Right lobe of liver (tissue), 6 donors: Measurements from ENCODE around the gene GRIA2. TPM values are rescaled to one million over a fixed set of nuclear protein-coding genes. Genes with fewer than 3 reads are reported as not detected.

Experiments
- ATAC-seq, 4 donors: fragments of 200-7000 bp; cut with Tn5 transposase; one replicate each; pipeline ENCODE4 v1.9.1; 2020; ENCODE audit warnings: mild to moderate bottlenecking in 4 of 4, moderate library complexity in 4 of 4
- DNase-seq, 3 donors: peaks; one replicate each; pipeline ENCODE4 v3.0.0-alpha.2; 2020
- H3K27ac ChIP-seq, 3 donors: fragments of 200-600 bp; one replicate each; pipeline ENCODE4 v1.8.0; 2022
- H3K27me3 ChIP-seq, 2 donors: fragments of 200-600 bp; one replicate each; pipeline ENCODE4 v1.8.0; 2022
- H3K36me3 ChIP-seq, 4 donors: fragments of 200-600 bp; sonication (generic) in 1 of 4; one replicate each; pipeline versions ENCODE4 v1.5.1 to v1.8.0; 2017 to 2022; ENCODE audit warnings: control low read depth in 1 of 4
- H3K4me1 ChIP-seq, 4 donors: fragments of 200-600 bp; sonication (generic) in 1 of 4; one replicate each; pipeline versions ENCODE4 v1.5.1 to v1.8.0; 2017 to 2022; ENCODE audit warnings: control low read depth in 1 of 4
- H3K4me3 ChIP-seq, 3 donors: fragments of 200-600 bp; one replicate each; pipeline ENCODE4 v1.8.0; 2022
- H3K9me3 ChIP-seq, 4 donors: fragments of 200-600 bp; sonication (generic) in 1 of 4; one replicate each; pipeline versions ENCODE4 v1.5.1 to v1.8.0; 2017 to 2022; ENCODE audit warnings: control low read depth in 1 of 4
- POLR2A ChIP-seq: fragments of 450-650 bp; IDR thresholded peaks from one replicate; pipeline ENCODE4 v1.6.1; 2017; ENCODE audit warnings: antibody characterized with exemption, mild to moderate bottlenecking
- WGBS: methylation state at CpG from one replicate; pipeline ENCODE4 v1.1.6; 2018; ENCODE audit warnings: low coverage, low lambda C conversion rate; ENCODE audit not compliant: insufficient coverage; ENCODE audit errors: missing lambda C conversion rate; 5-methylcytosine and 5-hydroxymethylcytosine counted together
- intact Hi-C, 2 donors: fragments of 100-400 bp; cut with DNase I; formaldehyde crosslinking; loops; one replicate each; pipeline versions ENCODE4 v1.11.2 to v1.14.1; 2022
- total RNA-seq, 6 experiments: library from RNA; depleted of rRNA in 2 of 6; stranded (reverse); fragments of >200 nt in 2 of 6; fragmentation: NEBNext Ultra II Directional in 3 of 6; extraction: Animal tissue kit (Norgen Biotek cat#: 25700) in 3 of 6; gene quantifications; one replicate each; pipeline versions ENCODE4 v1.1.0 to v1.2.4, GENCODE V29; 2016 to 2023
- TF ChIP-seq, protein P1 (sequence below), 4 donors: fragments of 200-600 bp in 3 of 4; fragments of 450-650 bp in 1 of 4; IDR thresholded peaks; one replicate each; pipeline versions ENCODE4 v1.5.1 to v1.8.0; 2016 to 2022; ENCODE audit warnings: antibody characterized with exemption in 4 of 4, mild to moderate bottlenecking in 2 of 4
- donor health status: DM: no; HTN: yes; CAD: no.
- donor health status: DM: no; HTN: no; CAD: no.
- donor health status: DM: no; HTN: no; CAD: no.
- donor health status: DM: no; HTN: yes; CAD: no.
- donor health status: DM: no; HTN: yes; CAD: no.

Gene GRIA2
- total RNA-seq, 6 experiments from 2014 or later: not detected

DNA sequence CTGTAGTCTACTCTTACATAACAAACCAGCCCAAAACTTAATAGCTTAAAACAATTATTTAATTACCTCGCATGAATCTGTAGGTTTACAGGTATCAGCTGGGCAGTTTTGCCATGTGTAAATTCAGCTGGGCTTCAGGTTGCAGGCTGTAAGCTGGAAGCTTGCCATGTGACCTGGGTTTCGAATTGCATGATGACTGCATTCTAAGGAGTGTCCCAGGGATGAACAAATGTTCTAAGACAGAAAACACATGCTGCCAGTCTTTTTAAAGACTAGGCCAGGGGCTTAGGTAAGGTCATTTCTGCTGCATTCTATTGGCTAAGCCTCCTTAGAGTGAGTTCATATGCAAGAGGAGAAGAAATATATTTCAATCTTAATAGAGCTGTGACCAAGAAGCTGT lies 44.8 kb downstream of the GRIA2 start:
- TF ChIP-seq, protein P1, sequence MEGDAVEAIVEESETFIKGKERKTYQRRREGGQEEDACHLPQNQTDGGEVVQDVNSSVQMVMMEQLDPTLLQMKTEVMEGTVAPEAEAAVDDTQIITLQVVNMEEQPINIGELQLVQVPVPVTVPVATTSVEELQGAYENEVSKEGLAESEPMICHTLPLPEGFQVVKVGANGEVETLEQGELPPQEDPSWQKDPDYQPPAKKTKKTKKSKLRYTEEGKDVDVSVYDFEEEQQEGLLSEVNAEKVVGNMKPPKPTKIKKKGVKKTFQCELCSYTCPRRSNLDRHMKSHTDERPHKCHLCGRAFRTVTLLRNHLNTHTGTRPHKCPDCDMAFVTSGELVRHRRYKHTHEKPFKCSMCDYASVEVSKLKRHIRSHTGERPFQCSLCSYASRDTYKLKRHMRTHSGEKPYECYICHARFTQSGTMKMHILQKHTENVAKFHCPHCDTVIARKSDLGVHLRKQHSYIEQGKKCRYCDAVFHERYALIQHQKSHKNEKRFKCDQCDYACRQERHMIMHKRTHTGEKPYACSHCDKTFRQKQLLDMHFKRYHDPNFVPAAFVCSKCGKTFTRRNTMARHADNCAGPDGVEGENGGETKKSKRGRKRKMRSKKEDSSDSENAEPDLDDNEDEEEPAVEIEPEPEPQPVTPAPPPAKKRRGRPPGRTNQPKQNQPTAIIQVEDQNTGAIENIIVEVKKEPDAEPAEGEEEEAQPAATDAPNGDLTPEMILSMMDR (IDR thresholded peaks at IDR 0.05): no peak
- TF ChIP-seq POLR2A: no peak
- intact Hi-C loops: no loop called here
- H3K4me3 ChIP-seq: no peak overlapping the region
- ATAC-seq: no peak
- no peaks in the 10 kb centered on the region for H3K9me3 ChIP-seq
- no peaks in the 10 kb centered on the region for H3K4me1 ChIP-seq
- 30% methylated on average over 2 of the region's 2 CpGs for WGBS
- no peaks in the 10 kb centered on the region for H3K27me3 ChIP-seq
- no peak overlapping the region for H3K27ac ChIP-seq
- H3K36me3 ChIP-seq: no peaks in the 10 kb centered on the region
- no peak for DNase-seq

DNA sequence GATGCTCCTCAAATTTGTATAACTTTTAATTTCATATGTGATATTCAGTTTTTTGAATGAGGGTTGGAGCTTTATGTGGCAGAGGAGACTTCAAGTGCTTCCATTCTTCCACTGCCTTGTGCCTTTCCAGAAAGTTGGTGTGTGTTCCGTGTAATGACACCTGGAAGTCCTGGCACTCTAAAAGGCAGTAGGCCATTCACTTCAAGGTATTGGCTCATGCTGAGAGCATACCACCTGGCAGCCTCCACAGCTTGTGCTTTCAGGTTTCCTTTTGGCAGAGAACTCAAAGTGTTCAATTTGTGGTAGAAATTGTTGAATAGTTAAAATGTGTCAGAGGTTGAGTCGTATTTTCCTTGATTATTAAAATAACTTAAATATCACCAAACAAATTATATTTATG lies 49.6 kb downstream of the GRIA2 start:
- DNase-seq (no peak), ATAC-seq (no peak)
- H3K4me3 ChIP-seq: no peak overlapping the region
- H3K27me3 ChIP-seq: no peaks in the 10 kb centered on the region
- no peaks in the 10 kb centered on the region for H3K4me1 ChIP-seq
- H3K27ac ChIP-seq: no peak overlapping the region
- WGBS: 51% methylated on average over 2 of the region's 2 CpGs
- TF ChIP-seq, protein P1 (IDR thresholded peaks at IDR 0.05): no peak
- no peak for TF ChIP-seq POLR2A
- H3K9me3 ChIP-seq: no peaks in the 10 kb centered on the region
- intact Hi-C loops: no loop called here
- no peaks in the 10 kb centered on the region for H3K36me3 ChIP-seq

DNA sequence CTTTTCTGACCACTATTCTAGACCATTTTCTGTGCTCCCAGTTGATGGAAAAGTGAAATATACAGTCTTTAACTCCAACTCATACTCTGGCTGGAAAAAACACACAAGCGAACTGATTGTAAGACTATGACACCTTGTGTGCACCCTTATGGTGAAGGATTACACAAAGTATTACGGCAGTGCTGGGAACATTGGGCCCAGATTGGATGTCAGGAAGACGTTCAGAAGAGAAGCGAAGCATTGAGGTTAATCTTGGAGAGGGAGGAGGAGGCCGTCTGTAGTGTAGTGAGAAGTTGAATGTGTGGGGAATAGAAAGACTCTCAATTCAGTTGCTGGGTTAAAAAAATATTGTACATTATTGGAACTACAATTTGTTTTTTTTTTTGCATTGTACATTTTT lies 50.0 kb downstream of the GRIA2 start:
- no peak for TF ChIP-seq POLR2A
- TF ChIP-seq, protein P1 (IDR thresholded peaks at IDR 0.05): no peak
- no peak for ATAC-seq

DNA sequence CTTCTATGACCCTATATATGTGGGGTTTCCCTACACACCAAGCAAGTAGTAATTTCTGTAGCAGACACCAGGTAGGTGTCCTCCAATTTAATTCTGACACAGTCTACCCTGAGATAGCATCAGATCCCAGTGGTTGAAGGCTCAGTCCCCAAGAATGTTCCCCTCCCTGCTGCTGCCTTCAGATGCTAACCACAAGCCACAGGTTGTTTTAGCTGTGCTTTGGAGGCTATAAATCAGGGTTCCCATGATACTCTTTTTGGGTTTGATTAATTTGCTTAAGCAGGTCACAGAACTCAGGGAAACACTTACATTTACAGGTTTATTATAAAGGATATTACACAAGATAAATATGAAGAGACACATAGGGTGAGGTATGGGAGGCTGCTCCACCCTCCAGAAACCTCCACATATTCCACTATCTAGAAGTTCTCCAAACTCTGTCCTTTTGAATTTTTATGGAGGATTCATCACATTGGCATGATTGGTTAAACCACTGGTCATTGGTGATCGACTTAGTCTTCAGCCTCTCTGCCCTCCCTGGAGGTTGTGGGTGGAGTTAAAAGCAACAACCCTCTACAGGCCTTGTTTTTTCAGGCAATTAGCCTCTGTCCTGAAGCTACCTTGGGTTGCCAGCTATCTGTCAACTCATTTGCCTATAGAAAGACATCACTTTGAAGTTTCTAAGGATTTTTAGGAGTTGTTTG lies 50.8 kb downstream of the GRIA2 start:
- TF ChIP-seq, protein P1 (IDR thresholded peaks at IDR 0.05): no peak
- TF ChIP-seq POLR2A: no peak
- H3K4me1 ChIP-seq: no peaks in the 10 kb centered on the region
- no peaks in the 10 kb centered on the region for H3K9me3 ChIP-seq
- ATAC-seq: no peak
- no peak for DNase-seq
- no peaks in the 10 kb centered on the region for H3K27me3 ChIP-seq
- H3K4me3 ChIP-seq: no peak overlapping the region
- no peaks in the 10 kb centered on the region for H3K36me3 ChIP-seq
- 29% methylated on average over 1 of the region's 1 CpG for WGBS
- H3K27ac ChIP-seq: no peak overlapping the region
- intact Hi-C loops: no loop called here

More for the DNA sequence above, 50.0 kb downstream of the GRIA2 start:
- Histone ChIP-seq H3K4me3 (no peak overlapping the region), H3K27ac (no peak overlapping the region), H3K27me3 (no peaks in the 10 kb centered on the region), H3K4me1 (no peaks in the 10 kb centered on the region), H3K9me3 (no peaks in the 10 kb centered on the region), H3K36me3 (no peaks in the 10 kb centered on the region)
- intact Hi-C loops: no loop called here
- no peak for DNase-seq
- 63% methylated on average over 5 of the region's 5 CpGs for WGBS
